CD4-positive, CD25-positive, alpha-beta regulatory T cell (primary cell): ENCODE data around the gene MUC5AC. TPM values are rescaled to one million over a fixed set of nuclear protein-coding genes. Genes with fewer than 3 reads are reported as not detected.

ENCODE experiments used
- ATAC-seq, 2 donors: fragments of 150-1000 bp; cut with Tn5 transposase; one replicate each; pipeline ENCODE4 v1.10.0; 2021; ENCODE audit warnings: low read depth in 2 of 2, moderate number of reproducible peaks in 2 of 2, moderate library complexity in 1 of 2
- DNase-seq, 3 donors: peaks; one replicate each; pipeline versions ENCODE4 v3.0.0 to v3.0.0-alpha.2; 2012 to 2022; ENCODE audit warnings: mixed read lengths in 1 of 3
- H3K27ac ChIP-seq: one replicate; pipeline ENCODE4 v1.7.0; 2013; ENCODE audit warnings: mild to moderate bottlenecking, low read length; ENCODE audit not compliant: insufficient read depth, poor library complexity, severe bottlenecking
- H3K27me3 ChIP-seq: one replicate; pipeline ENCODE4 v1.7.0; 2013; ENCODE audit warnings: low read length; ENCODE audit not compliant: control insufficient read depth, insufficient read depth
- H3K36me3 ChIP-seq: one replicate; pipeline ENCODE4 v1.7.0; 2013; ENCODE audit warnings: mild to moderate bottlenecking, low read length, moderate library complexity; ENCODE audit not compliant: control insufficient read depth, insufficient read depth
- H3K4me1 ChIP-seq: 2 replicates; pipeline ENCODE4 v1.7.0; 2013; ENCODE audit warnings: mild to moderate bottlenecking, low read length; ENCODE audit not compliant: insufficient read depth, control insufficient read depth, poor library complexity, severe bottlenecking
- H3K4me3 ChIP-seq: one replicate; pipeline ENCODE4 v1.7.0; 2013; ENCODE audit warnings: low read depth, mild to moderate bottlenecking, low read length, moderate library complexity
- H3K9me3 ChIP-seq, 2 experiments: 1 replicate in 1 of 2; 2 replicates in 1 of 2; pipeline ENCODE4 v1.7.0; 2013; ENCODE audit warnings: low read length in 2 of 2, mild to moderate bottlenecking in 1 of 2, moderate library complexity in 1 of 2; ENCODE audit not compliant: control insufficient read depth in 2 of 2
- H3K27ac Mint-ChIP-seq, 3 donors: one replicate each; pipeline ENCODE4 v1.8.0; 2020 to 2022; ENCODE audit warnings: mild to moderate bottlenecking in 3 of 3, mixed read lengths in 3 of 3, moderate library complexity in 2 of 3
- H3K27me3 Mint-ChIP-seq: one replicate; pipeline ENCODE4 v1.8.0; 2022; ENCODE audit warnings: mild to moderate bottlenecking, mixed read lengths
- H3K36me3 Mint-ChIP-seq: one replicate; pipeline ENCODE4 v1.8.0; 2020; ENCODE audit warnings: mixed read lengths
- H3K4me1 Mint-ChIP-seq, 4 donors: one replicate each; pipeline ENCODE4 v1.8.0; 2020 to 2022; ENCODE audit warnings: mixed read lengths in 4 of 4, mild to moderate bottlenecking in 1 of 4
- H3K4me3 Mint-ChIP-seq, 4 donors: one replicate each; pipeline ENCODE4 v1.8.0; 2020 to 2022; ENCODE audit warnings: mild to moderate bottlenecking in 4 of 4, mixed read lengths in 4 of 4, moderate library complexity in 3 of 4
- H3K9me3 Mint-ChIP-seq, 7 donors: one replicate each; pipeline ENCODE4 v1.8.0; 2020 to 2022; ENCODE audit warnings: mixed read lengths in 7 of 7, mild to moderate bottlenecking in 3 of 7, moderate library complexity in 2 of 7
- polyA plus RNA-seq, 4 donors: library from polyadenylated mRNA; unstranded; fragments of 300-500 nt; fragmentation: Illumina TruSeq; gene quantifications; one replicate each; pipeline ENCODE4 v1.2.3, GENCODE V29; 2021
- total RNA-seq: library from RNA; stranded (reverse); gene quantifications from one replicate; pipeline ENCODE4 v1.2.3, GENCODE V29; 2022

Gene MUC5AC
- total and polyA plus RNA-seq, 5 donors from 2014 or later = not detected

DNA sequence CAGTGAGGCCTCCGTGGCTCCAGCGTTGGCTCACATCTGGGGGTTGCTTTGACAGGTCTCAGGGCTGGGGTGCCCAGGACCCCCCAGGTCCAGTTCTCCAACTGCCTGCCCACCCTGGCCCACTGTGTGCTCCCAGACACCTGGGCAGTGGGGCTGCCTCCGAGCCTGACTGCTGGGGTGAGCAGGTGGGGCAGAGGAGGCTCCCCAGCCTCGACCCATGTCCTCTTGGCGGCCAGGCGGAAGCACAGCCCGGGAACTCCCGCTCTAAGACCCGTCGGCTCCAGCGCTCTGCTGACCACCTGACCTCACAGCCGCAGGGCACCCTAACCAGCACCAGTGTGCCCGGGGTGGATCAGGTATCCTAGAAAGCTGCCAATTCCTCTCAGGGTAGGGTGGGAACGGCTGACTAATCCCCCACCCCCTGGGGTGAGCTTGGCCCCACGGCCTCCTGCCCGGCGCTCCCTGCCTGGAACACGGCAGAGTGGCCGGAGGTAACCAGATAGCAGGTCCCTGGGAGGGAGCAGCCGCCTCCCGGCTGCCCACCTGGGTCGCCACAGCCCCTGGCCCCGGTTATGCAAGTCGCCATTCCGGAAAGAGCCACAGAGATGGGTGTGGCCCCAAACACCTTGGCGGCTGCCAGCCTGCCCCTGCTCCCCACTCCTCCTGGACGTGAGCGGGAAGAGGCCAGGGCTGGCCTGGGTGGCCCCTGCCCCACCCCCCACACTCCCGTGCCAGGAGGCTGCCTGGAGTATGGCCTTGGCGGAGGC lies 45.9 kb downstream of the MUC5AC start:
- Histone ChIP-seq H3K27ac (no peak overlapping the region), H3K27me3 (no peaks in the 10 kb centered on the region), H3K4me1 (no peaks in the 10 kb centered on the region), H3K36me3 (no peaks in the 10 kb centered on the region), H3K4me3 (no peak overlapping the region), H3K9me3 (no peaks in the 10 kb centered on the region)
- H3K9me3 Mint-ChIP-seq = no peaks in the 10 kb centered on the region
- H3K4me3 Mint-ChIP-seq = no peak overlapping the region
- H3K27me3 Mint-ChIP-seq = no peaks in the 10 kb centered on the region
- H3K27ac Mint-ChIP-seq = no peak overlapping the region
- no peak for ATAC-seq
- H3K4me1 Mint-ChIP-seq = no peaks in the 10 kb centered on the region
- no peaks in the 10 kb centered on the region for H3K36me3 Mint-ChIP-seq
- DNase-seq = no peak

DNA sequence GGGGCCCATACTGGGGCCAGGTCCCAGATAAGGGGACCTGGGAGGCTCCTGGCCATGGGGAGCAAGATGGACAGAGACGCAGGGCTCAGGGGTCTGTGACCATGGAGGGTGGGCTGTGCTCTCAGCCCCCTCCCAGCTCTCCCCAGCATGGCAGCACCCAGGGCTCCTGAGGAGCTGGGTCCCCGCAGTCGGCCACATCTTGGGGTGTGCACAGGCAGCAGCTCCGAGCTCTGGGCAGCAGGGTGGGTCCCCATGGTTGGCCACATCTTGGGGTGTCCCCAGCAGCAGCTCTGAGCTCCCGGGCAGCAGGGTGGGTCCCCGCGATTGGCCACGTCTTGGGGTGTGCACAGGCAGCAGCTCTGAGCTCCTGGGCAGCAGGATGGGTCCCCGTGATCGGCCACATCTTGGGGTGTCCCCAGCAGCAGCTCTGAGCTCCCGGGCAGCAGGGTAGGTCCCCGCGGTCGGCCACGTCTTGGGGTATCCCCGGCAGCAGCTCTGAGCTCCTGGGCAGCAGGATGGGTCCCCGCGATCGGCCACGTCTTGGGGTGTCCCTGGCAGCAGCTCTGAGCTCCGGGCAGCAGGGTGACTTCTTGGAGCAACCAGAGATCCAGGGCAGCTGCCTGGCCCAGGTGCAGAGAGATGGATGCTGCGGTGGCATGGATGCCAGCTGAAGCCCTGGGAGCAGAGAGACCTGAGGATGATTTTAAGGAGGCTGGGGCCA lies 46.8 kb downstream of the MUC5AC start:
- no peak for ATAC-seq
- Histone ChIP-seq H3K9me3 (no peaks in the 10 kb centered on the region), H3K4me3 (no peak overlapping the region), H3K4me1 (no peaks in the 10 kb centered on the region), H3K27ac (no peak overlapping the region), H3K36me3 (no peaks in the 10 kb centered on the region), H3K27me3 (no peaks in the 10 kb centered on the region)
- Mint-ChIP-seq H3K36me3 (no peaks in the 10 kb centered on the region), H3K9me3 (peaks cover 0 to under 1% (median 0%) of the 10 kb centered on the region in 7 donors), H3K4me3 (no peak overlapping the region), H3K4me1 (no peaks in the 10 kb centered on the region), H3K27ac (no peak overlapping the region), H3K27me3 (no peaks in the 10 kb centered on the region)
- DNase-seq = no peak

DNA sequence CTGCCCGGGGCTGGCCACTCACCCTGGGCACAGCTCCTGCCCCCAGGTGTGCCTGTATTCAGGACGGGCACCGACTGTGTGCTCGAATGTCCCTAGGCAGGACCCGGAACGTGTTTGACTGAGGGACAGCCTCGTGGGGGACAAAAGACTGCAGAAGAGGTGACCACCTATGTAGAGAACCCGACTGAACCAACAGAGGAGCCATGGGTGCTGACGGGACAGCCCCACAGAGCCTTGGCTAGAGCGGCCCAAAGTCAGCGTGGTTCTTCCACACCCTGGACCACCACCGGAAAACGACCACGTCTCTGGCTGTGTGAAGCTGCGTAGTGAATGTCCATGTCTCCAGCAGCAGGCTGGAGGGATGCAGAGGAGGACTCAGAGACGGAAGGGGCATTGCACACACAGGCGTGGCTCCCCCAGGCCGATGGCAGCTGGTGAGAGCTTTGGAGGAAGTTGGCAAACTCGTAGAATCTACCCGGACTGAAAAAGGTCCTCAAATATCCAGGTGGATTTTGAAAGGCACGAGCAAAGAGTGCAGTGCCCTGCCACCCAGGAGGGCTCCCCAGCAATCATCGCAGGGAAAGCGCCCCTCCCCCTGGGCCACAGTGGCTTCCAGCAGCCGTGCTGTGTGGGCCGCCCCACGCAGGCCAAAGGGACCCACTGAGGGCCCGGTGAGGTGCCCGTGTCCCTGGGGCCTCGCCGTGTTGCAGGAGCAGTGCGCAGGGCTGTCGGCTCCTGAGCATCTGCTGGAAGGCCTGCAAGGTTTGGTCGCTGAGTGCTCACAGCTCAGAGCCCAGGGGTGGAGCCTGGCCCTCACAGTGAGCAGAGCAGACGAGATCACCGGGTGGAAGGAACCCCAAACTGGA lies 47.6 kb downstream of the MUC5AC start:
- DNase-seq (no peak), ATAC-seq (no peak)
- no peaks in the 10 kb centered on the region for H3K4me1 ChIP-seq
- H3K4me3 Mint-ChIP-seq = no peak overlapping the region
- H3K27me3 ChIP-seq = no peaks in the 10 kb centered on the region
- H3K4me3 ChIP-seq = no peak overlapping the region
- no peaks in the 10 kb centered on the region for H3K27me3 Mint-ChIP-seq
- H3K36me3 Mint-ChIP-seq = no peaks in the 10 kb centered on the region
- H3K9me3 ChIP-seq = no peaks in the 10 kb centered on the region
- no peak overlapping the region for H3K27ac ChIP-seq
- no peaks in the 10 kb centered on the region for H3K4me1 Mint-ChIP-seq
- H3K27ac Mint-ChIP-seq = no peak overlapping the region
- H3K36me3 ChIP-seq = no peaks in the 10 kb centered on the region
- H3K9me3 Mint-ChIP-seq = peaks cover 0 to 8% (median 0%) of the 10 kb centered on the region in 7 donors

DNA sequence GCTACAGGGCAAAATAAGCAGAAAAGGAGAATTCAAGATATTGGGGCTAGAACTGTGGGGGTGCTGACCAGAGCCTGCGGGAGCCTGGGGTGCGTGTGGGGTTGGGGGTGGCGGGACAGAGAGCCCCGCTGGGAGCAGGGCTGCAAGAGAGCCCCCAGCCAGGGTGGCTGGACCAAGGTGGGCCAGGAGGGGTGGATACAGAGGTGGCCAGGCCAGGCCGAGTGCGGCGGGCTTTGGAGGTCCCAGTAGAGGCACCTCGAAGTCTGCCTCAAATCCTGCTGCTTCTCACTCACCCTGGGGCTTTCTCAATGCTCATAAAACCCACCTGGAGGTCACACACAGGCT lies 48.2 kb downstream of the MUC5AC start:
- peaks cover 0 to 14% (median 0%) of the 10 kb centered on the region in 7 donors for H3K9me3 Mint-ChIP-seq
- H3K4me3 ChIP-seq = no peak overlapping the region
- no peaks in the 10 kb centered on the region for H3K27me3 ChIP-seq
- DNase-seq = no peak
- H3K9me3 ChIP-seq = peaks cover 0 to 5% of the 10 kb centered on the region in 2 experiments
- H3K4me3 Mint-ChIP-seq = no peak overlapping the region
- no peak overlapping the region for H3K27ac Mint-ChIP-seq
- no peaks in the 10 kb centered on the region for H3K36me3 ChIP-seq
- H3K4me1 ChIP-seq = no peaks in the 10 kb centered on the region
- no peak overlapping the region for H3K27ac ChIP-seq
- no peaks in the 10 kb centered on the region for H3K4me1 Mint-ChIP-seq
- H3K27me3 Mint-ChIP-seq = no peaks in the 10 kb centered on the region
- no peaks in the 10 kb centered on the region for H3K36me3 Mint-ChIP-seq
- no peak for ATAC-seq

DNA sequence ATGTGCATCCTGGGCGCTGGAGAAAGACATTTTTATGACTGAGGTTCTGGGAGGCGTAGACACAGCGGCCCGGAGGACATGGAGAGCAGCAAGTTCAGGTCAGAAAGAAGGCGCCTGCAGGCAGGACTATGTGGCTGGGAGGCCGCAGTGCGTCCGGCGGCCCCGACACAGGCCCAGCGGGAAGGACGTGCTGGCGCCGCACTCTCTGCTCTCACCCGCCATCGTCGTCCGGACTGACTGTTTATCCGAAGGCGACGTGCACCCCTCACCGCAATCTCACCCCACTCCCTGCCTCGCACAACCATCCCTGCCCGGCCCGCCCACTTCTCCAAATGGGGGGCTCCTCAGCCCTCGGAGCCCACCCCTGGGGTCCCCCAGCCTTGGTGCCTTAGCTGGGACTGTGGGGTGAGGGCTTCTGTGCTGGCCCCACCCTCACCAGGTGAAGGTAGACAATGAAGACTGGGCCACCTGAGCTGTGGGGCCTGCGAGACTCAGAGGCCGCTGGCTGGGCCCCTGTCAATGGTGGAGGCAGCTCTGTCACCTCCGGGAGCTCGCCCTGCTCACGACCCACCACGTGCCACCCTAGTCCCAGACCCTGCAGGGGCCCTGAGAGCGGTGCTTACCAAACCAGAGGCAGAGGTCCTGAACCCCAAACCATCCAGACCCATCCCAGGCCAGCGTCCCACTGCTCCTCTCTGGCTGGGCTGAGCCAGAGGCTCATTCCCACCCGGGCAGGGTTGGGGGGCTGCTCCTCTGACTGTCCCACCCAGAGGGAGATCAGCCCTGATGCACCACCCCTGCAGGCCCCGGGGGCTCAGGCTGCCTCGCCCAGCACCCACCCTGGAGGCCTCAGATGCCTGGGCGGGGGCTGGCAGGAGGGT lies 48.9 kb downstream of the MUC5AC start:
- no peak overlapping the region for H3K4me3 ChIP-seq
- H3K4me1 Mint-ChIP-seq = no peaks in the 10 kb centered on the region
- H3K4me1 ChIP-seq = no peaks in the 10 kb centered on the region
- no peaks in the 10 kb centered on the region for H3K36me3 Mint-ChIP-seq
- no peak for ATAC-seq
- no peak overlapping the region for H3K27ac ChIP-seq
- peaks cover 3% of the 10 kb centered on the region for H3K27me3 Mint-ChIP-seq
- no peaks in the 10 kb centered on the region for H3K36me3 ChIP-seq
- no peak overlapping the region for H3K27ac Mint-ChIP-seq
- peaks cover 5 to 12% of the 10 kb centered on the region in 2 experiments for H3K9me3 ChIP-seq
- H3K4me3 Mint-ChIP-seq = no peak overlapping the region
- H3K9me3 Mint-ChIP-seq = peaks cover 2 to 21% (median 5%) of the 10 kb centered on the region in 7 donors
- DNase-seq = no peak
- H3K27me3 ChIP-seq = no peaks in the 10 kb centered on the region

DNA sequence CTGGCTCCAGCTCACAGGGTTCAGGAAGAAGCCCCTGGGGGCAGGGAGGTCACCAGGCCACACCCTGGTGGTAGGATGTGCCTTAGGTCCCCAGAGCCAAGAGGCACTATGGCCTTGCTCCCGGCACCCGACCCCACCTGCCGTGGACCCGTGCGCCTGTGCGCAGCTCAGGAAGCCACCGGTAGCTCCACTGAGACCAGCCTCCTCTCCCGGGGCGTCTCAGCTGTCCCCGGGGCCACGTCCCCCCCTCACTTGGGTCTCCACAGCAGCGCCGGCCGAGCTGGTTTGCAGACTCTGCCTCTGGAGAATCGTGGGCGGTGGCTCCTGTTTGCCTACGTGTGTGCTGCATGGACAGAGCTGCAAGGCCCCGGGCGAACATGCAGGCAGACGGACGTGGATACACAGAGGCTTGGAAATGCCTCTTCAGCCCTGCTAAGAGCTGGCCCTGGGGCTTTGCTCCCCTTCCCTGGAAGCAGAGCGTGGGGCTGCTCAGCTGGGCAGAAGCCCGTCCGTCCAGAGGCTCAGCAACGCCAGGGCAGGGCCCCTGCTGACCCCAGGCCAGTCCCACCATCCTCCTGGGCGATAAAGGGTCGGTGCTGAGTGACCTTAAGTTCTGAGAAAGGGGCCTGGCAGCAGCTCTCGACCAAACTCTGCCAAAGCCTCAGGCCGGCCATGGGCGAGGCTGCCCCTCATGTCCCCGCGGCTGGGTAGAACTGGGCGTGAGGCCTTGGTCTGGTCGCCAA lies 49.8 kb downstream of the MUC5AC start:
- ATAC-seq (no peak), DNase-seq (no peak)
- Histone ChIP-seq H3K9me3 (peaks cover 14 to 21% of the 10 kb centered on the region in 2 experiments), H3K4me1 (no peaks in the 10 kb centered on the region), H3K27ac (no peak overlapping the region), H3K36me3 (no peaks in the 10 kb centered on the region), H3K4me3 (no peak overlapping the region), H3K27me3 (no peaks in the 10 kb centered on the region)
- H3K9me3 Mint-ChIP-seq = peaks cover 2 to 29% (median 5%) of the 10 kb centered on the region in 7 donors
- no peak overlapping the region for H3K27ac Mint-ChIP-seq
- H3K4me3 Mint-ChIP-seq = no peak overlapping the region
- no peaks in the 10 kb centered on the region for H3K4me1 Mint-ChIP-seq
- no peaks in the 10 kb centered on the region for H3K36me3 Mint-ChIP-seq
- H3K27me3 Mint-ChIP-seq = peaks cover 4% of the 10 kb centered on the region

DNA sequence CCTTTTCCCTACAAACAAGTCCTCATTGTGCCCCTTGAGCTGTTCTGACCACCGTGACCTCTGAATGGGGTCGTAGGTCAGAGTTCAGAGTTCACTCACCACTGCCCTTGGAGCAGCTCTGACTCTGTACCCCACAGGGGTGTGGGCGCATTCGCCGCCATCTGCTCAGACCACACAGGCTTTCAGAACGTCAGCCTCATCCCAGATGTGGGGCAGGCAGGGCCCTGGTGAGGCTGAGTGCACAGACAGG lies 50.3 kb downstream of the MUC5AC start:
- Histone ChIP-seq H3K4me3 (no peak overlapping the region), H3K27ac (no peak overlapping the region), H3K27me3 (no peaks in the 10 kb centered on the region), H3K4me1 (no peaks in the 10 kb centered on the region), H3K9me3 (peaks cover 16 to 25% of the 10 kb centered on the region in 2 experiments), H3K36me3 (no peaks in the 10 kb centered on the region)
- Mint-ChIP-seq H3K4me1 (no peaks in the 10 kb centered on the region), H3K9me3 (peaks cover 2 to 33% (median 5%) of the 10 kb centered on the region in 7 donors), H3K27ac (peak overlapping the region in 1 of 3 donors; percentile 74), H3K27me3 (peaks cover 4% of the 10 kb centered on the region), H3K36me3 (no peaks in the 10 kb centered on the region), H3K4me3 (no peak overlapping the region)
- ATAC-seq = no peak
- no peak for DNase-seq
